Lower leg skin (tissue), 4 donors: Measurements from ENCODE around the gene ANKRD24. TPM values are rescaled to one million over a fixed set of nuclear protein-coding genes. Genes with fewer than 3 reads are reported as not detected.
"Not testable (repeated sequence)": the region's sequence is repeated elsewhere in the genome, so short reads cannot be mapped to it uniquely, and the experiment has no call there.

Source experiments
- DNase-seq, 2 donors: peaks; one replicate each; pipeline ENCODE4 v3.0.0-alpha.2; 2019; ENCODE audit warnings: low spot score in 2 of 2
- H3K4me3 ChIP-seq: fragments of 200-600 bp; sonication (generic); 2 replicates; pipeline ENCODE4 v1.5.1; 2017; ENCODE audit warnings: mild to moderate bottlenecking, low read depth; ENCODE audit not compliant: poor library complexity, severe bottlenecking
- CTCF ChIP-seq, 3 donors: fragments of 450-650 bp; IDR thresholded peaks; one replicate each; pipeline ENCODE4 v1.5.1; 2016; ENCODE audit warnings: antibody characterized with exemption in 3 of 3, mild to moderate bottlenecking in 3 of 3, moderate library complexity in 2 of 3
- POLR2A ChIP-seq, 2 donors: fragments of 450-650 bp; IDR thresholded peaks; one replicate each; pipeline ENCODE4 v1.6.1; 2016 to 2017; ENCODE audit warnings: antibody characterized with exemption in 2 of 2, mild to moderate bottlenecking in 1 of 2, moderate library complexity in 1 of 2
- WGBS, 2 donors: methylation state at CpG; one replicate each; pipeline ENCODE4 v1.1.5; 2018; 5-methylcytosine and 5-hydroxymethylcytosine counted together
- intact Hi-C: fragments of 100-400 bp; cut with DNase I; formaldehyde crosslinking; loops from one replicate; pipeline ENCODE4 v1.15.0; 2023; ENCODE audit warnings: low total_unique reads
- total RNA-seq, 4 donors: library from RNA; depleted of rRNA; stranded (reverse); fragments of >200 nt; gene quantifications; one replicate each; pipeline ENCODE4 v1.1.0, GENCODE V29; 2016

Gene ANKRD24
- total RNA-seq, 4 donors from 2014 or later, result 0.22 to 3.2 (median 1.5) TPM; not detected in 1

DNA sequence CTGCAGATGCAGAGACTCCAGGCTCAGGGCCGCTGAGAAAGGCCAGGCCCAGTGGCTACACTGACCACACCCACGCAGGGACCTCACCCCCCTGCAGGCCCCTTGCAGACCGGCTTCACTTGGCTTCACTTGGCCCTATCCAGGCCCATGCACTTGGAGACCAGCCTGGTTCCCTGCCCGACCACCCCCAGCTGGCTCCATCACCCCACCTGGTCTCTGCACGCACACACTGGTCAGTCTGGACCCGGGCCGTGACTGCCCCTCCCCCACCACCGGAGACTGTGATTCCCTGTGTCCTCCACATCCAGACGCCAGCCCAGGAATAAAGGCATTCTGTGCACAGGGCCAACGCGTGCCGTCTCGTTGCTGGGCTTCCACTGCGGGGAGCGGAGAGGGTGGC is 42.0 kb downstream of the ANKRD24 start:
- H3K4me3 ChIP-seq, result no peak overlapping the region
- 73 to 75% methylated on average over 14 to 15 of the region's 15 CpGs for WGBS, 2 donors
- TF ChIP-seq CTCF (IDR thresholded peaks at IDR 0.05) (no peak), POLR2A (IDR thresholded peaks at IDR 0.05) (no peak)
- DNase-seq, result no peak
- intact Hi-C loops, result no loop called here

GRCh38 chr19:4225885-4226284 is 43.4 kb downstream of the ANKRD24 start:
- no peak overlapping the region for H3K4me3 ChIP-seq
- DNase-seq, result no peak
- intact Hi-C loops, result no loop called here
- TF ChIP-seq POLR2A (IDR thresholded peaks at IDR 0.05) (no peak), CTCF (IDR thresholded peaks at IDR 0.05) (no peak)
- 53 to 63% methylated on average over 8 of the region's 8 CpGs for WGBS, 2 donors

- no peak for DNase-seq
- intact Hi-C loops, result no loop called here
- no peak overlapping the region for H3K4me3 ChIP-seq
- TF ChIP-seq CTCF (IDR thresholded peaks at IDR 0.05), result no peak
- TF ChIP-seq POLR2A (IDR thresholded peaks at IDR 0.05), result no peak
These were observed 45.3 kb downstream of the ANKRD24 start for GRCh38 chr19:4227771-4228170.

- TF ChIP-seq CTCF (IDR thresholded peaks at IDR 0.05), result no peak
- TF ChIP-seq POLR2A (IDR thresholded peaks at IDR 0.05), result no peak
- no peak for DNase-seq
- WGBS, 2 donors, result 63 to 74% methylated on average over 2 of the region's 2 CpGs
- H3K4me3 ChIP-seq, result no peak overlapping the region
- intact Hi-C loops, result no loop called here
These were observed 46.3 kb downstream of the ANKRD24 start for GRCh38 chr19:4228765-4229178.

- no peak within 1 kb of the TSS for H3K4me3 ChIP-seq
- intact Hi-C loops, result no loop called here
- 10 to 16% methylated on average over 12 to 19 of the region's 19 CpGs for WGBS, 2 donors
- TF ChIP-seq CTCF (IDR thresholded peaks at IDR 0.05) (no peak), POLR2A (IDR thresholded peaks at IDR 0.05) (no peak)
- DNase-seq, result peak in 1 of 2 donors; percentile 86
These were observed 46.9 kb downstream of the ANKRD24 start, which contains the start of gene EBI3 for GRCh38 chr19:4229179-4229931. TSS of gene EBI3 (plus strand) at chr19:4229523. CDS start at chr19:4229551, 28 bp downstream.

GRCh38 chr19:4230237-4230636 is 47.7 kb downstream of the ANKRD24 start:
- DNase-seq, H3K4me3 ChIP-seq, intact Hi-C loops: not testable (repeated sequence)
- 84 to 85% methylated on average over 6 of the region's 6 CpGs for WGBS, 2 donors

GRCh38 chr19:4231521-4231920 is 49.0 kb downstream of the ANKRD24 start:
- DNase-seq, H3K4me3 ChIP-seq, intact Hi-C loops: not testable (repeated sequence)
- 88 to 92% methylated on average over 6 of the region's 6 CpGs for WGBS, 2 donors

DNA sequence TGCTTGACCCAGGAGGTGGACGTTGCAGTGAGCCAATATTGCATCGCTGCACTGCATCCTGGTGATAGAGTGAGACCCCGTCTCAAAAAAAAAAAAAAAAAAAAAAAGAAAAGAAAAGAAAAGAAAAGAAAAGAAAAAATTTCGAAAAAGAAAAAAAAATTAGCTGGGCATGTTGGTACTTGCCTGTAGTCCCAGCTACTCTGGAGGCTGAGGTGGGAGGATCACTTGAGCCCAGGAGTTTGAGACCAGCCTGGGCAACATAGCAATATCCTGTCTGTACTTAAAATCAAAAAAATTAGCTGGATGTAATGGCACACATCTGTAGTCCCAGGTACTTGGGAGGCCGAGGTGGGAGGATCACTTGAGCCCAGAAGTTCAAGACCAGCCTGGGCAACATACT is 49.6 kb downstream of the ANKRD24 start:
- intact Hi-C loops, result not testable (repeated sequence)

More for the DNA sequence above, 49.6 kb downstream of the ANKRD24 start:
- not testable (repeated sequence) for DNase-seq, H3K4me3 ChIP-seq
- 86% methylated on average over 4 to 5 of the region's 5 CpGs for WGBS, 2 donors
